ENCODE data around the gene ZNF610. TPM values are rescaled to one million over a fixed set of nuclear protein-coding genes. Genes with fewer than 3 reads are reported as not detected.

The ZNF610 gene
- total RNA-seq, 1 experiment from 2014 or later: 6.4 TPM

DNA sequence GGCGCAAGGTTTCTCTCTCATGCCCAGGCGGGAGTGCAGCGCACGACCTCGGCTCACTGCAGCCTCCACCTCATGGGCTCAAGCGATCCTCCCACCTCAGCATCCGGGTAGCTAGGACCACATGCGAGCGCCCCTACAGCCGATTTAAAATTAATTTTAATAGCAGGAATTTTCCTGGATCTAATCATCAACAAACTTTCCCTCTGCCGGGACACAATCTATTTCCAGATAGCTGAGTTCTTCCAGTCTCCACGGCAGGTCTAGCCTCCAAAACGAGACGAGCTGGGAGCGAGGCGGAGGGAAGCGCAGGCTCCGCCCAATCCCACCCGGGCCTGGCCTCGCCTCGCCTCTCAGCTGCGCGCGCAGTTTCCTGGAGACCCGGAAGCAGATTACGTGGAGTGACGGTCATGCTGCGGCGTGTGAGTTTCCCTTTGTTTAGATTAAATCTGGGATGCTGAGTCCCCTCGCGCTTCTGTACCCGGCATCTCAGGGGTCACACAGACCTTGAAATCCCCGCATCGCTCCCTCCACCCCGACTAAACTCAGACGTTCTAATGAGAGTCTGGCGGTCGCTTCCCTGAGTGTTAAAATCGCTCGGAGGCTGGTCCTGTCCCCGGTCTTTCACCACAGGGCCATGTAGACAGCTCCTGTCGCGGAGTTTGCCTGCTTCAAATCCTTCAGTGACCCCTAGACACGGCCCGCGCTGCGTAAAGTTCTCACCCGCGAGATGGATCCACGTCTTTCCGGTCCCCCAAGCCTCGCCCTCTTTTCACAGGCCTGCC is 33.7 kb downstream of the ZNF610 start, which contains the start of gene ZNF880:
Gene ZNF880, plus strand, starts transcription at position 365 of the 782 bp plus-strand sequence. Its CDS starts 43 bp downstream, at position 408.
- peak within 1 kb of the TSS; percentile 15; the same call in 1 of the 2 replicates for H3K4ac ChIP-seq (ENCODE audit: low read depth, low read length)
- no CpG with 5 or more reads among the region's 52 CpGs for WGBS (ENCODE audit: extremely low coverage, insufficient read length, low lambda C conversion rate)
- no peak within 1 kb of the TSS for H2BK12ac ChIP-seq (ENCODE audit: insufficient read length, low read depth, low read length)
- H4K20me1 ChIP-seq (ENCODE audit: control insufficient read depth, insufficient read depth, insufficient read length): no peaks in the 10 kb centered on the region
- H3K79me2 ChIP-seq (ENCODE audit: insufficient read depth, low read length): peaks cover 2% of the 10 kb centered on the region; the same call in 1 of the 2 replicates
- H3K18ac ChIP-seq (ENCODE audit: insufficient read length, low read depth, low read length): peak within 1 kb of the TSS; percentile 96
- H3K23ac ChIP-seq (ENCODE audit: insufficient read length, low read depth, low read length): no peak within 1 kb of the TSS
- DNase-seq: peak; percentile 87
- no peak within 1 kb of the TSS for H3K56ac ChIP-seq (ENCODE audit: insufficient read length, low read depth, low read length)
- no peaks in the 10 kb centered on the region; the same call in 1 of the 2 replicates for H3K27me3 Mint-ChIP-seq (ENCODE audit: low read depth)
- peak within 1 kb of the TSS; percentile 9 for H2AFZ ChIP-seq (ENCODE audit: low read length)
- peaks cover 22% of the 10 kb centered on the region for H3K9me3 ChIP-seq (ENCODE audit: control insufficient read depth, low read depth, low read length)
- H2BK5ac ChIP-seq (ENCODE audit: insufficient read length, low read length): no peak within 1 kb of the TSS
- peak within 1 kb of the TSS; percentile 24 for H3K27ac ChIP-seq (ENCODE audit: insufficient read length, low read depth, low read length)
- H3K27ac Mint-ChIP-seq: no peak within 1 kb of the TSS
- peaks cover 72 to 87% of the 10 kb centered on the region in 2 experiments for H3K9me3 Mint-ChIP-seq
- H3K4me3 Mint-ChIP-seq: no peak within 1 kb of the TSS
- H3K23me2 ChIP-seq (ENCODE audit: insufficient read length, low read depth, low read length, poor library complexity, severe bottlenecking): peaks cover 8% of the 10 kb centered on the region
- peak within 1 kb of the TSS; percentile 98 for H3K14ac ChIP-seq (ENCODE audit: insufficient read depth, low read length)
- no peak within 1 kb of the TSS for H4K8ac ChIP-seq (replicated peaks; ENCODE audit: insufficient read length, low read depth, low read length)
- no peak within 1 kb of the TSS for H4K5ac ChIP-seq (ENCODE audit: insufficient read length, low read depth, low read length)
- H3K27me3 ChIP-seq (ENCODE audit: insufficient read depth, low read length): no peaks in the 10 kb centered on the region
- H2BK20ac ChIP-seq (ENCODE audit: low read depth, low read length, poor library complexity, severe bottlenecking): no peak within 1 kb of the TSS
- H3K4me1 ChIP-seq (ENCODE audit: insufficient read depth, low read length): peaks cover 2% of the 10 kb centered on the region; the same call in 1 of the 2 replicates
- H3K79me1 ChIP-seq (ENCODE audit: insufficient read depth, low read depth, low read length, poor library complexity, severe bottlenecking): no peaks in the 10 kb centered on the region
- H3K36me3 Mint-ChIP-seq (ENCODE audit: insufficient read depth in 1 of 3, low read depth in 3 of 3): peaks cover 40 to 56% (median 55%) of the 10 kb centered on the region in 3 experiments
- no peak within 1 kb of the TSS for H2AK5ac ChIP-seq (ENCODE audit: insufficient read length, low read length)
- H3K9ac ChIP-seq (ENCODE audit: extremely low read depth, insufficient read length, low read length): peak within 1 kb of the TSS; percentile 90
- TF ChIP-seq, protein P1, sequence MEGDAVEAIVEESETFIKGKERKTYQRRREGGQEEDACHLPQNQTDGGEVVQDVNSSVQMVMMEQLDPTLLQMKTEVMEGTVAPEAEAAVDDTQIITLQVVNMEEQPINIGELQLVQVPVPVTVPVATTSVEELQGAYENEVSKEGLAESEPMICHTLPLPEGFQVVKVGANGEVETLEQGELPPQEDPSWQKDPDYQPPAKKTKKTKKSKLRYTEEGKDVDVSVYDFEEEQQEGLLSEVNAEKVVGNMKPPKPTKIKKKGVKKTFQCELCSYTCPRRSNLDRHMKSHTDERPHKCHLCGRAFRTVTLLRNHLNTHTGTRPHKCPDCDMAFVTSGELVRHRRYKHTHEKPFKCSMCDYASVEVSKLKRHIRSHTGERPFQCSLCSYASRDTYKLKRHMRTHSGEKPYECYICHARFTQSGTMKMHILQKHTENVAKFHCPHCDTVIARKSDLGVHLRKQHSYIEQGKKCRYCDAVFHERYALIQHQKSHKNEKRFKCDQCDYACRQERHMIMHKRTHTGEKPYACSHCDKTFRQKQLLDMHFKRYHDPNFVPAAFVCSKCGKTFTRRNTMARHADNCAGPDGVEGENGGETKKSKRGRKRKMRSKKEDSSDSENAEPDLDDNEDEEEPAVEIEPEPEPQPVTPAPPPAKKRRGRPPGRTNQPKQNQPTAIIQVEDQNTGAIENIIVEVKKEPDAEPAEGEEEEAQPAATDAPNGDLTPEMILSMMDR (conservative IDR thresholded peaks at IDR 0.05): no peak
- H4K91ac ChIP-seq (ENCODE audit: insufficient read length, low read depth, low read length): no peak within 1 kb of the TSS
- H3K4me2 ChIP-seq (ENCODE audit: insufficient read depth, insufficient read length, low read length): peak within 1 kb of the TSS; percentile 44
- no peaks in the 10 kb centered on the region for H3K4me1 Mint-ChIP-seq
- H3T11ph ChIP-seq (ENCODE audit: low read length): no peak within 1 kb of the TSS
- H2BK120ac ChIP-seq (ENCODE audit: low read depth, low read length, poor library complexity, severe bottlenecking): peak within 1 kb of the TSS; percentile 95
- no peak within 1 kb of the TSS for H2BK15ac ChIP-seq (ENCODE audit: low read depth, low read length)
